GM12872 (cell line): Measurements from ENCODE around the gene RBCK1.

Experiments used
- CTCF ChIP-seq: IDR thresholded peaks from 3 replicates; pipeline ENCODE4 v1.5.1; 2011; ENCODE audit warnings: low read depth, mild to moderate bottlenecking, low read length, moderate library complexity; ENCODE audit not compliant: insufficient read depth

The RBCK1 gene

DNA sequence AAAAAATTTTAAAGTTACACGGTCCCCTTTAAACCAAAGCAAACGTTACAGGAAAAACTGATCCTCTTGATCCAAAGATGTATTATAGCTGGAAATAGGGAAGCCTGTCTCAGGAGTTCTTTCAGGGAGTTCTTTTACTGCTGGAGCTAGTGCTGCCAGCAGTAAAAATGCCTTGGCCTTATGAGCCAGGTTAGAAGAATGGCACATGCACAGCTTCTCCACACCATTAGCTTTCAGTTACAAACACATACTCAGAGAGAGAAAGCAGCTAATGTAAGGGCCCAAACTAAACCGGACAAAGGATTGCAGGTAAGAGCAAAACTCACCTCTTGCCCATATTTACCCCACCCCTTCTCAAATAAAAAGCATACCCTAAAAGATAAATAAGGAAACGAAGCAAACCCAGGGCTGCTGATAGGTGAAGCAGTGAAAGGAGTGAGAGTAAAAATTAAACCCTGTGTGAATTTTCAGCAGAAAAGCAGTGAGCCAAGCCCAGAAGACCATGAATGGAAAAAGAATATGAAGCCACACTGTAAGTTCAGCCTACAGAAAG is 35.2 kb downstream of the RBCK1 start:
- TF ChIP-seq CTCF, result no peak

GRCh38 chr20:444117-444516 is 36.0 kb downstream of the RBCK1 start:
- no peak for TF ChIP-seq CTCF

DNA sequence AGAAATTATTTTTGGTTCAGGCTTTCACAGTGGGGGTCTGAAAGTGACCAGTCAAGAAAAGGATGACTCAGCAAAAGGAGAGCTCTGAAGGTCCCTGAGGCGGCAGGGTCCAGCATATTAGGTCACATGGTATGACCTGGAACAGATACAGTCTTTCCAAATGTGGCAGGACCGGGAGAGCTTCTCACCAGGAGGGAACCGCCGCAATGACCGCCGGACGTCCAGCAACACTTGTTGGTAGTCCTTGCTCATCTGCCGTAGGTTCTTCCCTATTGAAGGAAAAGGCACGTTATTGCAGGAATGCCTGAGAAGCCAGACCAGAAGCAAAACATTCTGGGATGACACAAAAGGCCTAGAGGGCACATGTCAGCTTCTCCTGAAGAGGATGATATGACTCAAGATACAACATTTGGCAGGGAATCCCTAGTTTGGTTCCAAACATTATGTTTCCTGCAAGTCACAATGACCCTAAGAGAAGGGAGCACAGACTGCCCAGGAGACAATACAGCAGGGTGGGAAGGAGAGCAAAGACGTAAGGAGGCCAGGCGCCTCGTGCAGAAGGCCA is 36.8 kb downstream of the RBCK1 start:
- no peak for TF ChIP-seq CTCF

DNA sequence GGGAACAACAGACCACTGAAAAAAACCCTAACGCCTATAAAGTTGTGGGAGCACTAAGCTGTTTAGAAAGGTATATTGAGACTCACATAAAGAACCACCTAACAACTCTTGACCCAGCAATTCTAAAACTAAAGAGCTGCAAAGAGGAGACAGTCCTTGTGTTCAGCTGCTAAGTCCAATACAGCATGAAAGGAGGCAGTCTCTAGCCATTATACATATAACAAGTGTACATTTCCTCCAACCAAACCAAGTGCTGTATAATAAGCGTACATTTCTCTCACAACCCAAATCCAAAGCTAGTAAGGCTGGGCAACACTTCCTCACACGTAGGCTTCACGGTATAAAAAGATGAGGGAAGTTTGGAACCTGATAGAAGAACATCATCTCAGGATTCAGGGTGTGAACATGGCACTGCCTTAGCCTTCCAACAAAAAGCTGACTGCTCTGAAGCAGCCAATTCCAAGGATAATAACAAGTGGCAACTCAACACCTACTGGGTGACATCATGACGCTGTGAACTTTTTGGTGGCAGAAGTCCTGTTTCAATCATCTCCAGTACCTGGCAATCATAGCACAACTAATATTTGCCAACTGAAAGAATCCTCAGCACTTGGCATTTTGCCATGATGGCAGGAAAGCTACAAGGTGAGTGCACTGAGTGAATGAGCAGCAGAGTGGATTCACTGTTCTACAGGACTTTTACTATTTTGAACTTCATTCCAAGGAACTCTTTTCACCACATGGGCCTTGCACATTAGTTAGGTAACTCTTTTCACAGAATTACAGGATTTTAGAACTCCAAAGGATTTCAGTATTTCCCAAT is 37.6 kb downstream of the RBCK1 start:
- no peak for TF ChIP-seq CTCF

GRCh38 chr20:454951-455350 is 46.9 kb downstream of the RBCK1 start:
- no peak for TF ChIP-seq CTCF

DNA sequence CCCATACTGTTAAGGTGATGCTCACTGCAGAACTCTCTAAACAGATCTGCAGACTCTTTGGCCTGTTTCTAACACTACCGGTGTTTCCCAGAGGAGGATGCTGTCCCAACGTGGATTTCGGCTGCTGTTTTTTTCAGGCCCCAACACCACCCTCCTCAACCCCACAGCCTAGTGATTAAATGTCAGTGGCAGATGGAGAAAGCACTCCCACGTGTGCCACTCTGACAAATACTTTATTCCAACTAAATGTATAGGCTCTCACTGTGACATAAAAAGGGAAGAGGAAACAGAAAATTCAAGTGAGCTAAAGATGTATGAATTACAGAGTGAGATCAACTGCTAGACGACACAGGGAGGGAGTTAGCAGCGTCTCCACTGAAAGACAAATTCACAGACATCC is 50.7 kb downstream of the RBCK1 start:
- TF ChIP-seq CTCF, result no peak

- no peak for TF ChIP-seq CTCF
Observed at GRCh38 chr20:460180-460579, 52.1 kb downstream of the RBCK1 start.
